Mucosa of rectum (tissue), 2 donors: Measurements from ENCODE around the gene OPN1LW.
"Not testable (repeated sequence)": the region's sequence is repeated elsewhere in the genome, so short reads cannot be mapped to it uniquely, and the experiment has no call there.

ENCODE experiments used
- H3K27ac ChIP-seq, 2 donors: one replicate each; pipeline ENCODE4 v1.7.0; 2013; ENCODE audit warnings: inconsistent platforms in 2 of 2, low read depth in 2 of 2, low read length in 2 of 2
- H3K27me3 ChIP-seq, 2 donors: one replicate each; pipeline ENCODE4 v1.7.0; 2013; ENCODE audit warnings: low read length in 2 of 2; ENCODE audit not compliant: control insufficient read depth in 2 of 2, insufficient read depth in 2 of 2
- H3K36me3 ChIP-seq, 2 donors: one replicate each; pipeline ENCODE4 v1.7.0; 2013; ENCODE audit warnings: low read length in 2 of 2; ENCODE audit not compliant: control insufficient read depth in 2 of 2, insufficient read depth in 2 of 2
- H3K4me1 ChIP-seq, 2 donors: one replicate each; pipeline ENCODE4 v1.7.0; 2013; ENCODE audit warnings: low read length in 2 of 2, mild to moderate bottlenecking in 1 of 2; ENCODE audit not compliant: control insufficient read depth in 2 of 2, insufficient read depth in 2 of 2
- H3K4me3 ChIP-seq, 2 donors: one replicate each; pipeline ENCODE4 v1.7.0; 2013; ENCODE audit warnings: low read length in 2 of 2
- H3K9ac ChIP-seq, 2 donors: one replicate each; pipeline ENCODE4 v1.7.0; 2013; ENCODE audit warnings: low read length in 2 of 2, low read depth in 1 of 2, mild to moderate bottlenecking in 1 of 2
- H3K9me3 ChIP-seq, 2 donors: one replicate each; pipeline ENCODE4 v1.7.0; 2013; ENCODE audit warnings: low read length in 2 of 2; ENCODE audit not compliant: control insufficient read depth in 2 of 2
- donor health status: healthy.
- donor health status: Normal muscosa, but diverticular disease.

Gene OPN1LW

GRCh38 chrX:154196466-154196865 lies 52.4 kb downstream of the OPN1LW start:
- not testable (repeated sequence) for H3K27me3 ChIP-seq

More at GRCh38 chrX:154196466-154196865, 52.4 kb downstream of the OPN1LW start:
- not testable (repeated sequence) for H3K4me1 ChIP-seq, H3K4me3 ChIP-seq, H3K9me3 ChIP-seq, H3K9ac ChIP-seq, H3K36me3 ChIP-seq, H3K27ac ChIP-seq
